ENCODE data around the gene UTP11.

The UTP11 gene

DNA sequence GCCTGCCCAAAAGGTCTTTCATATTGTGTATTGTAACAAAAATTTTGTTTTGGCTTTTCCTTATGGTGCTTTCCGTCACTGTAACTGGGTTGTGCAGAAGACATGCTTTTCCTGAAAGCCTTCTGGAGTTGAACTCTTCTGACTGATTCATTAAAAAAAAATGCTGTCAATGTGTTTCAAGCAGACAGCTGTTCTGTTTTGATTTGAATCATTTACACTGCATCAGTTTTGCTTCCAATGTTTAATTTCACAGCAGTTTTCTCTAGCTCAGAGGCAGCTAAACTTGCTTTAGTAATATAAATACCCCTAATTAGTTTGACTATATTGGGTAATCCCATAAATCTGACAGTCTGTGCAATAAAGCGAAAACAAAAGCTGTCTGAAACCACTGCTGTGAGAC is 7.9 kb downstream of the UTP11 start:
- no peak overlapping the region for H3K4me3 ChIP-seq (ENCODE audit: low read depth, low read length)
- in situ Hi-C loops (cut with HindIII; ENCODE audit: low sequenced_read_pairs): no loop called here
- no peak for DNase-seq (ENCODE audit: low read depth, low spot score)
- no peak for TF ChIP-seq CTCF (IDR thresholded peaks at IDR 0.05; ENCODE audit: low read depth, low read length)

DNA sequence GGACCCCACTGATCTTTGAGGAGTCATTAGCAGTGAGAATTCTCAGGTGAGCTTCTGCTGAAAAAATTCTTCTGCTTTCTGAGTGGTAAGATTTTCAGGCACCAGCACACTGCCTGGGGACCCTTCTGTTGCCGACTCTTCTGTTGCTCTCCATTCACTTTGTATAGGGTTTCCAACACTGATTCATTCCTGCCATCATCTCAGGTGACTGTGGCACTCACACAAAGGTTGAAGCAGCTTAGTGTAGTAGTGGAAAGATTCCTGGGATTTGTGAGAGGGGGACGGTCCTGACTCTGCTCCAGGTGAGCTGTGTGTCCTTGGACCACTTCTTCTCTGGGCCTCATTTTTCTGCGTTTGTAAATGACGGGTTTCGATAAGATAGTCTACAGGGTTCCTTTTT is 9.4 kb downstream of the UTP11 start:
- no peak overlapping the region for H3K4me3 ChIP-seq (ENCODE audit: low read depth, low read length)
- in situ Hi-C loops (cut with HindIII; ENCODE audit: low sequenced_read_pairs): no loop called here
- no peak for TF ChIP-seq CTCF (IDR thresholded peaks at IDR 0.05; ENCODE audit: low read depth, low read length)
- no peak for DNase-seq (ENCODE audit: low read depth, low spot score)

DNA sequence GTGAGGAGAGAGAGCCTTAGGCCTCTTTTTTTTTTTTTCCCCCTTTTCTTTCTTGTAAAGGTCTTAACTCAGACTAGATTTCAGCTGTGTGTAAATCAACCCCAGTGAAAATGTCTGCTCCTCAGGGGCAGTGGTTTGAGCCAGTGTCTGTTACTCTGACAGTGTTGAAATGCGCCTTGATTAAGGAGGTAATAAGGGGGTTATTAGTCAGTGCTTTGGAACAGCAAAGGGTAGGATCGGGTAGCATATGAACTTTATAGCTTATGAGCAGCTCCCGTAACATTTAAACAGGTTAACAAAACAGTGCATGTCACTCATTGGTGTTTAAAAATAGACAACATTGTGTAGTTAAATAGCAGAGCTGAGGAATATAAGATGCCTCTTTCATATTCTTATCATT is 10.3 kb downstream of the UTP11 start:
- no peak for DNase-seq (ENCODE audit: low read depth, low spot score)
- no peak for TF ChIP-seq CTCF (IDR thresholded peaks at IDR 0.05; ENCODE audit: low read depth, low read length)
- in situ Hi-C loops (cut with HindIII; ENCODE audit: low sequenced_read_pairs): no loop called here
- no peak overlapping the region for H3K4me3 ChIP-seq (ENCODE audit: low read depth, low read length)

DNA sequence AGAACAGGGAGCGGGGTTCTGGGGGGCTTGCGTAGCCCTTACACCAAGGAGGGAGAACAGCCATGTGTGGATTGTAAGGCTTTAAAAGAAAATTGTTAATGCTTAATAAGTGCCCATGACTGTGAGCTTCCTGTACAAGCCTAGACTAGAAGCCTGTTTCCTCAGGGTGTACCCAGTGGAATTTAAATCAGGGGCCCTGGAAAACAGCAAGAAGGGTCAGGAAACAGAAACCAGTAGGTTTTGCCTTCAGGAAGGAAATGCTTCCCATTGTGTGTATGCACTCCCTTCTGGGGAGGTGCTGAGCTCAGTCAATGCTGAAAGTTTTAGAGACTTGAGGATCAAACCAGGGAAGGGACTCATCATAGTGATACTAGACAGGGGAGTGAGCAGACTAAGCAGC is 12.7 kb downstream of the UTP11 start:
- H3K4me3 ChIP-seq (ENCODE audit: low read depth, low read length): no peak overlapping the region
- in situ Hi-C loops (cut with HindIII; ENCODE audit: low sequenced_read_pairs): no loop called here
- no peak for TF ChIP-seq CTCF (IDR thresholded peaks at IDR 0.05; ENCODE audit: low read depth, low read length)
- DNase-seq (ENCODE audit: low read depth, low spot score): no peak

- no peak overlapping the region for H3K4me3 ChIP-seq (ENCODE audit: low read depth, low read length)
- DNase-seq (ENCODE audit: low read depth, low spot score): no peak
- in situ Hi-C loops (cut with HindIII; ENCODE audit: low sequenced_read_pairs): no loop called here
- no peak for TF ChIP-seq CTCF (IDR thresholded peaks at IDR 0.05; ENCODE audit: low read depth, low read length)
Measured at GRCh38 chr1:38025664-38026063, 13.1 kb downstream of the UTP11 start.

- no peak overlapping the region for H3K4me3 ChIP-seq (ENCODE audit: low read depth, low read length)
- TF ChIP-seq CTCF (IDR thresholded peaks at IDR 0.05; ENCODE audit: low read depth, low read length): peak; percentile 82
- in situ Hi-C loops (cut with HindIII; ENCODE audit: low sequenced_read_pairs): no loop called here
- peak; percentile 70 for DNase-seq (ENCODE audit: low read depth, low spot score)
Measured at GRCh38 chr1:38026592-38027200, 14.2 kb downstream of the UTP11 start.
